Neural progenitor cell (in vitro differentiated cells): Measurements from ENCODE around the gene CCL20. TPM values are rescaled to one million over a fixed set of nuclear protein-coding genes. Genes with fewer than 3 reads are reported as not detected.

Experiments
- DNase-seq: peaks from one replicate; pipeline ENCODE4 v3.0.0-alpha.2; 2016; ENCODE audit warnings: low spot score
- H2AFZ ChIP-seq: fragments of 200-600 bp; sonication (generic); replicated peaks from 2 replicates; pipeline ENCODE4 v1.6.1; 2016; ENCODE audit warnings: antibody characterized with exemption
- H3F3A ChIP-seq: fragments of 200-600 bp; sonication (generic); 2 replicates; pipeline ENCODE4 v1.6.1; 2016; ENCODE audit warnings: antibody characterized with exemption, low read depth
- H3K27ac ChIP-seq: fragments of 200-600 bp; sonication (generic); 2 replicates; pipeline ENCODE4 v1.5.1; 2016; ENCODE audit warnings: mild to moderate bottlenecking
- H3K27me3 ChIP-seq: fragments of 200-600 bp; sonication (generic); 2 replicates; pipeline ENCODE4 v1.6.1; 2016; ENCODE audit warnings: mild to moderate bottlenecking, moderate library complexity
- H3K36me3 ChIP-seq: fragments of 200-600 bp; sonication (generic); 2 replicates; pipeline ENCODE4 v1.5.1; 2016
- H3K4me1 ChIP-seq: fragments of 200-600 bp; sonication (generic); 2 replicates; pipeline ENCODE4 v1.6.1; 2016; ENCODE audit warnings: mixed run types
- H3K4me2 ChIP-seq: fragments of 200-600 bp; sonication (generic); 2 replicates; pipeline ENCODE4 v1.6.1; 2016
- H3K4me3 ChIP-seq: fragments of 200-600 bp; sonication (generic); 2 replicates; pipeline ENCODE4 v1.5.1; 2016
- H3K79me2 ChIP-seq: fragments of 200-600 bp; sonication (generic); 2 replicates; pipeline ENCODE4 v1.6.1; 2016; ENCODE audit warnings: low read depth
- H3K9ac ChIP-seq: fragments of 200-600 bp; sonication (generic); 2 replicates; pipeline ENCODE4 v1.6.1; 2016
- H3K9me3 ChIP-seq: fragments of 200-600 bp; sonication (generic); 2 replicates; pipeline ENCODE4 v1.5.1; 2016; ENCODE audit warnings: low read depth
- H4K20me1 ChIP-seq: fragments of 200-600 bp; sonication (generic); 2 replicates; pipeline ENCODE4 v1.6.1; 2016; ENCODE audit warnings: low read depth
- H3K27ac Mint-ChIP-seq: 3 replicates; pipeline ENCODE4 v1.8.0; 2021; ENCODE audit warnings: mixed read lengths
- H3K27me3 Mint-ChIP-seq: 2 replicates; pipeline ENCODE4 v1.8.0; 2022; ENCODE audit warnings: low read depth, mild to moderate bottlenecking, inconsistent platforms, moderate library complexity, mixed read lengths; ENCODE audit not compliant: insufficient read depth
- H3K36me3 Mint-ChIP-seq: 3 replicates; pipeline ENCODE4 v1.8.0; 2021; ENCODE audit warnings: mixed read lengths
- H3K4me1 Mint-ChIP-seq: 3 replicates; pipeline ENCODE4 v1.8.0; 2021; ENCODE audit warnings: mixed read lengths
- H3K4me3 Mint-ChIP-seq: 3 replicates; pipeline ENCODE4 v1.8.0; 2021; ENCODE audit warnings: mild to moderate bottlenecking, moderate library complexity, mixed read lengths
- H3K9me3 Mint-ChIP-seq: 3 replicates; pipeline ENCODE4 v1.8.0; 2020; ENCODE audit warnings: mixed read lengths
- CTCF ChIP-seq: fragments of 200-600 bp; sonication (generic); IDR thresholded peaks from 2 replicates; pipeline ENCODE4 v1.5.1; 2017; ENCODE audit warnings: antibody characterized with exemption, mild to moderate bottlenecking
- EZH2 ChIP-seq: fragments of 200-600 bp; sonication (generic); IDR thresholded peaks from 2 replicates; pipeline ENCODE4 v1.6.1; 2017; ENCODE audit warnings: antibody characterized with exemption, mild to moderate bottlenecking, moderate library complexity
- EZH2phosphoT487 ChIP-seq: fragments of 200-600 bp; sonication (generic); IDR thresholded peaks from 2 replicates; pipeline ENCODE4 v1.6.1; 2017; ENCODE audit warnings: antibody characterized with exemption
- total RNA-seq: library from RNA; depleted of rRNA; stranded (reverse); fragments of >200 nt; gene quantifications from 2 replicates; pipeline ENCODE4 v1.2.3, GENCODE V29; 2015; ENCODE audit warnings: low replicate concordance

The CCL20 gene
- total RNA-seq, 1 donor from 2014 or later: not detected

GRCh38 chr2:227856697-227857096, 43.1 kb downstream of the CCL20 start:
- Histone ChIP-seq H3K27ac (no peak overlapping the region), H3K4me2 (no peak overlapping the region), H3K36me3 (no peaks in the 10 kb centered on the region), H3K9me3 (no peaks in the 10 kb centered on the region), H3K4me3 (no peak overlapping the region), H3K4me1 (no peaks in the 10 kb centered on the region), H2AFZ (no peak overlapping the region), H3K79me2 (no peaks in the 10 kb centered on the region), H3K27me3 (no peaks in the 10 kb centered on the region), H4K20me1 (no peaks in the 10 kb centered on the region), H3K9ac (no peak overlapping the region), H3F3A (no peaks in the 10 kb centered on the region)
- H3K4me1 Mint-ChIP-seq: peaks cover 6% of the 10 kb centered on the region
- TF ChIP-seq EZH2 (no peak), CTCF (no peak), EZH2phosphoT487 (no peak)
- no peak for DNase-seq
- H3K4me3 Mint-ChIP-seq: no peak overlapping the region
- H3K9me3 Mint-ChIP-seq: no peaks in the 10 kb centered on the region
- no peak overlapping the region for H3K27ac Mint-ChIP-seq
- peaks cover 2% of the 10 kb centered on the region for H3K27me3 Mint-ChIP-seq
- no peaks in the 10 kb centered on the region for H3K36me3 Mint-ChIP-seq

GRCh38 chr2:227860221-227860641, 46.6 kb downstream of the CCL20 start:
- no peak overlapping the region for H3K4me2 ChIP-seq
- H3K27me3 ChIP-seq: no peaks in the 10 kb centered on the region
- no peak overlapping the region for H3K4me3 Mint-ChIP-seq
- no peaks in the 10 kb centered on the region for H3K4me1 ChIP-seq
- peaks cover 9% of the 10 kb centered on the region for H3K4me1 Mint-ChIP-seq
- no peaks in the 10 kb centered on the region for H3K9me3 ChIP-seq
- no peak overlapping the region for H3K4me3 ChIP-seq
- H3F3A ChIP-seq: no peaks in the 10 kb centered on the region
- no peaks in the 10 kb centered on the region for H3K79me2 ChIP-seq
- H3K9ac ChIP-seq: no peak overlapping the region
- H3K27me3 Mint-ChIP-seq: no peaks in the 10 kb centered on the region
- H3K36me3 ChIP-seq: no peaks in the 10 kb centered on the region
- H2AFZ ChIP-seq: no peak overlapping the region
- no peak overlapping the region for H3K27ac ChIP-seq
- no peaks in the 10 kb centered on the region for H3K36me3 Mint-ChIP-seq
- no peaks in the 10 kb centered on the region for H4K20me1 ChIP-seq
- no peaks in the 10 kb centered on the region for H3K9me3 Mint-ChIP-seq
- no peak for DNase-seq
- no peak for TF ChIP-seq EZH2
- no peak for TF ChIP-seq EZH2phosphoT487
- peak overlapping the region; percentile 8 for H3K27ac Mint-ChIP-seq

GRCh38 chr2:227861011-227861410, 47.4 kb downstream of the CCL20 start:
- H2AFZ ChIP-seq: no peak overlapping the region
- H3K79me2 ChIP-seq: no peaks in the 10 kb centered on the region
- Mint-ChIP-seq H3K9me3 (no peaks in the 10 kb centered on the region), H3K36me3 (no peaks in the 10 kb centered on the region), H3K4me1 (peaks cover 9% of the 10 kb centered on the region), H3K27ac (no peak overlapping the region), H3K4me3 (no peak overlapping the region), H3K27me3 (no peaks in the 10 kb centered on the region)
- no peak overlapping the region for H3K4me3 ChIP-seq
- TF ChIP-seq EZH2phosphoT487 (no peak), CTCF (no peak), EZH2 (no peak)
- H3F3A ChIP-seq: no peaks in the 10 kb centered on the region
- no peaks in the 10 kb centered on the region for H3K27me3 ChIP-seq
- no peaks in the 10 kb centered on the region for H4K20me1 ChIP-seq
- no peaks in the 10 kb centered on the region for H3K4me1 ChIP-seq
- no peak for DNase-seq
- no peaks in the 10 kb centered on the region for H3K9me3 ChIP-seq
- no peak overlapping the region for H3K9ac ChIP-seq
- H3K36me3 ChIP-seq: no peaks in the 10 kb centered on the region
- no peak overlapping the region for H3K27ac ChIP-seq
- no peak overlapping the region for H3K4me2 ChIP-seq

GRCh38 chr2:227862227-227862740, 48.6 kb downstream of the CCL20 start:
- no peak overlapping the region for H3K4me2 ChIP-seq
- H3K9ac ChIP-seq: no peak overlapping the region
- H3K27me3 ChIP-seq: no peaks in the 10 kb centered on the region
- H3K9me3 ChIP-seq: no peaks in the 10 kb centered on the region
- H3K79me2 ChIP-seq: no peaks in the 10 kb centered on the region
- no peak overlapping the region for H3K27ac ChIP-seq
- H3K36me3 ChIP-seq: no peaks in the 10 kb centered on the region
- TF ChIP-seq EZH2: no peak
- TF ChIP-seq CTCF: peak; percentile 81
- H3K4me1 Mint-ChIP-seq: peaks cover 9% of the 10 kb centered on the region
- no peaks in the 10 kb centered on the region for H3K4me1 ChIP-seq
- H2AFZ ChIP-seq: no peak overlapping the region
- H3K36me3 Mint-ChIP-seq: no peaks in the 10 kb centered on the region
- H3K27ac Mint-ChIP-seq: no peak overlapping the region
- no peak overlapping the region for H3K4me3 Mint-ChIP-seq
- no peaks in the 10 kb centered on the region for H3F3A ChIP-seq
- no peaks in the 10 kb centered on the region for H4K20me1 ChIP-seq
- H3K27me3 Mint-ChIP-seq: peaks cover 3% of the 10 kb centered on the region
- H3K4me3 ChIP-seq: no peak overlapping the region
- H3K9me3 Mint-ChIP-seq: no peaks in the 10 kb centered on the region
- DNase-seq: peak; percentile 60
